GM12865 (cell line): Measurements from ENCODE around the gene FH.

Source experiments
- DNase-seq: peaks from one replicate; pipeline ENCODE4 v3.0.0; 2010; ENCODE audit warnings: low read depth
- H3K4me3 ChIP-seq: 2 replicates; pipeline ENCODE4 v1.5.1; 2011; ENCODE audit warnings: mild to moderate bottlenecking, low read depth, low read length, control low read depth
- TF ChIP-seq, protein P1 (sequence below): IDR thresholded peaks from 2 replicates; pipeline ENCODE4 v1.5.1; 2011; ENCODE audit warnings: low read length, control low read depth, low read depth, inconsistent platforms; ENCODE audit not compliant: insufficient read depth; ENCODE audit errors: missing control alignments

FH gene

DNA sequence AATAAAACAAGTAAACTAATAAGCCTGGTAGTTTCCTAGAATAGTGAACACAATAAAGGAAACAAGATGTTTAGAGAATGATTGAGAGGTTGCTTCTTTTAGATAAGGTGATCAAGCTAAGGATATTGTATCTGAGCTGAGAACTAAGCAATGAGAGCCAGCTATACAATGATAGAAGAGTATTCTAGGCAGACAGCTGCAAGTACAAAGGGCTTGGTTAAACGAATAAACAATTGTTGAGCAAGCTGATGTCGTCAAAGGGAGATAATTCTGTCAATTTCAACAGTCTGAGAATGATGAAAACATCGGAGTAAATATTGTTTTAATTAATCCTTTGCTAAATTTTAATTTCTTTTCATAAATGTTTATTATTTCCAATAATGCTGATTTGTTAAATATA, 5.5 kb upstream of the FH start:
- TF ChIP-seq, protein P1, sequence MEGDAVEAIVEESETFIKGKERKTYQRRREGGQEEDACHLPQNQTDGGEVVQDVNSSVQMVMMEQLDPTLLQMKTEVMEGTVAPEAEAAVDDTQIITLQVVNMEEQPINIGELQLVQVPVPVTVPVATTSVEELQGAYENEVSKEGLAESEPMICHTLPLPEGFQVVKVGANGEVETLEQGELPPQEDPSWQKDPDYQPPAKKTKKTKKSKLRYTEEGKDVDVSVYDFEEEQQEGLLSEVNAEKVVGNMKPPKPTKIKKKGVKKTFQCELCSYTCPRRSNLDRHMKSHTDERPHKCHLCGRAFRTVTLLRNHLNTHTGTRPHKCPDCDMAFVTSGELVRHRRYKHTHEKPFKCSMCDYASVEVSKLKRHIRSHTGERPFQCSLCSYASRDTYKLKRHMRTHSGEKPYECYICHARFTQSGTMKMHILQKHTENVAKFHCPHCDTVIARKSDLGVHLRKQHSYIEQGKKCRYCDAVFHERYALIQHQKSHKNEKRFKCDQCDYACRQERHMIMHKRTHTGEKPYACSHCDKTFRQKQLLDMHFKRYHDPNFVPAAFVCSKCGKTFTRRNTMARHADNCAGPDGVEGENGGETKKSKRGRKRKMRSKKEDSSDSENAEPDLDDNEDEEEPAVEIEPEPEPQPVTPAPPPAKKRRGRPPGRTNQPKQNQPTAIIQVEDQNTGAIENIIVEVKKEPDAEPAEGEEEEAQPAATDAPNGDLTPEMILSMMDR = no peak
- no peak for DNase-seq
- H3K4me3 ChIP-seq = no peak overlapping the region

DNA sequence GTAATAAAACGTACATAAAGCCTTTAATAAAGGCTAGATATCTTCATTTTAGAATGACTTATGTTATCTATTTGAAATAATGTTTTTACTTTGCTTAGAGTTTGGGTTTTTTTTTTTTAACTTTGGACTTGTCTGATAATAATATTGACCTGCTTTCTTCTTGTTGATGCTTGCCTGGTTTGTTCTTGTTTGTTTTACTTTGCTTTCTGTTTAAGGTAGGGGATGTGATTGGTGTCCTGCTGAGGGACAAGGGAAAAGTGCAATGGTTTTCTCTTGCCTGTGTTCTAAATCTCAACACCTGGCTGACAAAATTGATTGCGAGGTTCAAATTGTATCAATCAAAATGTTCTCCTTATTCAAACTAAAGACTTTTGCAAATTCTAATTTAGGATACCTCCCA, 2.2 kb upstream of the FH start:
- TF ChIP-seq, protein P1 = no peak
- no peak overlapping the region for H3K4me3 ChIP-seq
- no peak for DNase-seq

DNA sequence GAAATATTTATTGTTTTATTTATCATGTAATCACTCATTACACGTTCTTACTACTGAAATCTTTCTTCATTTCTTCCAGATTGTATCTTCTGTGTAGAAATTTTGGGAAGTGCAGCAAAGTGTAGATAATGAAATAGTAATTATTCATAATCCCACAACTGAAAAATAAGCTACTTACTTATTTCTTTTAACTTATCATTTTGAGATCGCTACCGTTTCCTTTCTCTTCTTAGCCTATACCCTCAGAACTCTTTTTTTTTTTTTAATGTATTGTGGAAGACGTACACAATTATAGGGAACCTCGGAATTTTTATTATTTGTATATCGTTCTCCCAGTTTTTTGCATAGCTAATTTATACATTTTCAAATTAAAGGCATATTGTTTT, 518 bp upstream of the FH start:
- TF ChIP-seq, protein P1 = no peak
- DNase-seq = no peak
- H3K4me3 ChIP-seq = peak overlapping the region; percentile 69

DNA sequence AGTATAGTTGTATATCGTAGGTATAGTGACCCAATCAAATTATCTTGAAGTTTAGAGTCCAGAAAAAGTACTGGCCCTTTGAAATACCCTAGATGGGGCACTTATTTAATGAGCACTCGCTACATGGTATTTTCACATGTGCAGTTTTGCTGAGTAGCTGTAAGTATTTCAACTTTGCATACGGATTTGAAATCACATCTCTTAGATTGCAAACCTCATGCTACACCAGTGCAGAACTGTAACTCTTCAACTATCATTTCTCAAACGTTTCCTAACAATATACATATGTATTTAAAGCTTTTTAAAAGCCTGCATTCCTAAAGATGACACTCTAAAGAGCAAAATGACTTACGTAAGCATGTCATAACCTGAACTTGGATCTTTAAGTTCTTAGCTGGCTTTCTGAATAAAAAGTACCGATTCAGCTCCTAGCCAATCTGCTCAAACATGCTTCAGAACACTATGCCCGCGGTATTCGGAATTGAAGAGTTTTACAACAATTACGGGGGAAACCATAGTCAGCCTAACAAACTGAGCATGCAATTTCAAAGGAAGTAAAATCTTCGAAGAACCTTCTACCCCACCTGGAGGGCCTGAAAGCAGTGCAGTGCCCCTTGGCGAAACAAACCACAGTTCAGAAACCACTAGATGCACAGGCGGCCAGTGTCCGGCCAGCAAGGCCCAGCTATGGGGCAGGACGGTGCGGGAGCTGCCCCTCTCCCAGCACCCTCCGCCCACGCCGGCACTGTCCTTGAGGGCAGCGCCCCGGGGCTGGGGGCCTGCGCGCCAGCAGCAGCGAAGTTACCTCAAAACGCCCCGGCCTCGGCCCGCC, 863 bp downstream of the FH start:
- TF ChIP-seq, protein P1 = no peak

DNA sequence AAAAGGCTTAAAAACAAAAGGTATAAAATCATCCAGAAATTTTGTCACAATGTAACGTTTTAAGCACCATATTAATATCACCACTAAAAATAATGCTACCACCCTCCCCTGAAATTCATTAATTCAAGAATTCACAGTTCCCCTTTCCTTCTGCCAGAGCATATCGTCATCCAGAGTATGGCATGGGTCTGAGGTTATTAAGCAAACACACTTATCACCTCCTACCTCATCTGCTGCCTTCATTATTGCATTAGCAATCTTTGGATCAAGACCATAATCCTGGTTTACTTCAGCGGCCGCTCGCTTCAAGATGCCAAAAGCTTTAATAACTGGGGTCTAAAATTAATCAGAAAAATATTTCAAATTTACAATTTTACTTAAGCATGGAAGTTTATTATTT, 6.2 kb downstream of the FH start:
- H3K4me3 ChIP-seq = no peak overlapping the region
- DNase-seq = no peak
- TF ChIP-seq, protein P1 = no peak

More for the DNA sequence above, 863 bp downstream of the FH start:
- peak overlapping the region; percentile 69 for H3K4me3 ChIP-seq
- peak; percentile 42 for DNase-seq

DNA sequence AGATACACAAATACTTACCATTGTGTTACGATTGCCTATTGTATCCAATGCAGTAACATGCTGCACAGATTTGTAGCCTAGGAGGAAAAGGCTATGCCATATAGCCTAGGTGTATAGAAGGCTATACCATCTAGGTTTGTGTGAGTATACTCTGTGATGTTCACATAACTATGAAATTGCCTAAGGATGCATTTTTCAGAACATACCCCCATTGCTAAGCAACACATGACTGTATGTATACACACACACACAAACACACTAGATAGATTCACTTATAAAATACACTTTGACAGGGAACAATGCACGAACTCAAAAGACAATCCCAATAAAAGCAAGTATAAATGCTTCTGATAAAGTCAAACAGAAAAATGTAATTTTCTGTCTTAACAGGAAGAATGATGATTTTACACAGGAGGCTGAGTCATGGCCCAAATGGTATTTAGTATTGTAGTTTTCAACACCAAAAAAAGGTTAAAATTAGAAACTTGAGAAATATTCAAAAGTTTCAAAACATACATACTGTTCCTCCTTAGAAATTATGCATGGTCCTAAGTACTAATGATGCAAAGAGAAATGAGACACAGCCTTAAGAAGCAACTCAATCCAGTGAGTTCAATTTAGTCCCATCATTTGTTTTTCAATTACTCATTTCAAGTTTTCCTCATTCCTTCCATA, 12.2 kb downstream of the FH start:
- TF ChIP-seq, protein P1 = no peak
- no peak overlapping the region for H3K4me3 ChIP-seq

DNA sequence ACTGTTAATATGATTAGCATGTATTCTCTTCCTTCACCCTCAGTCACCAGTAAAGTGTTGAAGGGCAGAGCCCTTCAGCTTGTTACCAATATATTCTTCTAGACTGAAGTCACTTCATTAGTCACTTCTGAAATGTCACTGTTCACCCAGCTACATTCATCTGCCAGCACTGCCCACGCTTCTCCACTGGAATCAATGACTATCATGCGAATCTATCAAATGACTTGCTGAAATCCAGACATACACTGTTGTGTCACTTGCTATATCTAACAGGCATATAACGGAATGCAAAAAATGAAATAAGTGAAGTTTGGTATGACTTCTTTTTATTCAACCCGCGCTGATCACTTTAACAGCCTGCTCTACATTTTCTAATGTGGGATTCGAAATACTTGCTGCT, 16.1 kb downstream of the FH start:
- no peak overlapping the region for H3K4me3 ChIP-seq
- no peak for DNase-seq
- TF ChIP-seq, protein P1 = no peak

More for the DNA sequence above, 12.2 kb downstream of the FH start:
- DNase-seq = no peak
